ENCODE data around the gene POLE3. TPM values are rescaled to one million over a fixed set of nuclear protein-coding genes. Genes with fewer than 3 reads are reported as not detected.

The POLE3 gene
- total and polyA plus RNA-seq, 2 donors (not counting 3 experiments of a cell fraction or from before 2014, with no cell fraction given) = 53.8 to 68.6 TPM

DNA sequence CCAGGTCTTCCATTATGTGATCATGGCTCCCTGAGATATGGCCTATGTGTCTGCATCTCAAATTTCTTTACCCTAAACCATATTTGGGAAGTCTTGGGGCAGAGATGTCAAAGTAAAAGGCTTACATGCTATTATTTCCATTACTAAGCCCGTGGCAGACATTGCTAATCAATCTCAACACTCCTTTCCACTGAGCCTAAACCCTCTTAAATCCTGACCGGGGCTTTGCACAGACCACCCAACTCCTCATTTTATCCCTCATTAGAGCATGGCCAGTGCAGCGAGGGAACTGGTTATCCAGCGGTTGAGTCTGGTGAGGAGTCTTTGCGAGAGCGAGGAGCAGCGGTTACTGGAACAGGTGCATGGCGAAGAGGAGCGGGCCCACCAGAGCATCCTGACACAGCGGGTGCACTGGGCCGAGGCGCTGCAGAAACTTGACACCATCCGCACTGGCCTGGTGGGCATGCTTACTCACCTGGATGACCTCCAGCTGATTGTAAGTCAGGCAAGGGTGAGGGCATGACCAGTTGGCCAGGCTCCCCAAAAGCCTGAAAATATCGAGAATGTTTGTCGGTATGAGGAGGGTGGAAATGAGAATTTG is 50.1 kb downstream of the POLE3 start:
- TF ChIP-seq EZH2 (IDR thresholded peaks at IDR 0.05; ENCODE audit: borderline replicate concordance, low read depth, low read length, severe bottlenecking) = no peak
- TF ChIP-seq POLR2AphosphoS5 (IDR thresholded peaks at IDR 0.05; ENCODE audit: insufficient read depth, low read depth, low read length) = no peak
- TF ChIP-seq JUN (IDR thresholded peaks at IDR 0.05; ENCODE audit: borderline replicate concordance, insufficient read depth, insufficient read length, low read depth) = no peak
- no peak for TF ChIP-seq CTCF (IDR thresholded peaks at IDR 0.05; ENCODE audit: extremely low read depth in 1 of 2, insufficient read depth in 1 of 2, low read depth in 1 of 2, low read length in 2 of 2)
- TF ChIP-seq MYC (IDR thresholded peaks at IDR 0.05; ENCODE audit: low read depth, low read length) = no peak
- TF ChIP-seq MAX (IDR thresholded peaks at IDR 0.05; ENCODE audit: insufficient read depth, insufficient read length) = no peak
- no peak for TF ChIP-seq FOS (IDR thresholded peaks at IDR 0.05; ENCODE audit: borderline replicate concordance, insufficient read depth, low read length)
- no peak for TF ChIP-seq POLR2A (IDR thresholded peaks at IDR 0.05; ENCODE audit: low read depth, low read length)
- TF ChIP-seq GATA2 (IDR thresholded peaks at IDR 0.05; ENCODE audit: insufficient read depth, insufficient read length, low read depth, low read length) = no peak
- Histone ChIP-seq H2AFZ (ENCODE audit: low read depth, low read length) (no peak overlapping the region), H3K27ac (ENCODE audit: insufficient read depth, low read depth, low read length) (no peak overlapping the region), H3K9me3 (replicated peaks; ENCODE audit: control insufficient read depth, insufficient read depth, low read length) (no peaks in the 10 kb centered on the region), H3K4me2 (ENCODE audit: insufficient read depth, low read length) (no peak overlapping the region), H3K36me3 (ENCODE audit: control insufficient read depth in 2 of 2, extremely low read depth in 1 of 2, insufficient read depth in 2 of 2, low read length in 2 of 2) (no peaks in the 10 kb centered on the region), H3K4me1 (ENCODE audit: control insufficient read depth, extremely low read depth, insufficient read depth, low read length) (no peaks in the 10 kb centered on the region), H3K79me2 (ENCODE audit: control insufficient read depth, insufficient read depth, low read length) (no peaks in the 10 kb centered on the region), H4K20me1 (replicated peaks; ENCODE audit: control insufficient read depth, extremely low read depth, insufficient read depth, low read length) (no peaks in the 10 kb centered on the region), H3K27me3 (ENCODE audit: control insufficient read depth in 2 of 2, insufficient read depth in 2 of 2, low read length in 2 of 2) (peaks cover 5 to 10% of the 10 kb centered on the region in 2 experiments), H3K4me3 (replicated peaks in 1 of 3; ENCODE audit: insufficient read depth in 1 of 3, low read depth in 1 of 3, low read length in 3 of 3) (no peak overlapping the region), H3K9ac (replicated peaks; ENCODE audit: extremely low read depth, insufficient read depth, low read length) (no peak overlapping the region), H3K9me1 (replicated peaks; ENCODE audit: control insufficient read depth, extremely low read depth, insufficient read depth, low read length) (no peaks in the 10 kb centered on the region)
- ChIA-PET POLR2A (no interaction called here), CTCF (no interaction called here)
- intact Hi-C loops (cut with micrococcal nuclease) (no loop called here), dilution Hi-C loops (cut with MboI; ENCODE audit: extremely low pct_ligation_motif_present, low sequenced_read_pairs) (no loop called here)
- no peak for DNase-seq (ENCODE audit: low read depth, low spot score)
- BruUV-seq (replicated peaks) = no TSS peak
- FAIRE-seq = no peak
